ELR (cell line): ENCODE results near the gene ARHGEF19.
A peak's percentile ranks its signal among the peaks of the same experiment; 100 is the strongest.
"Not testable (repeated sequence)": the region's sequence is repeated elsewhere in the genome, so short reads cannot be mapped to it uniquely, and the experiment has no call there.

Experiments
- DNase-seq: peaks from one replicate; pipeline ENCODE4 v3.0.0-alpha.2; 2015; ENCODE audit warnings: low read depth

Gene ARHGEF19

DNA sequence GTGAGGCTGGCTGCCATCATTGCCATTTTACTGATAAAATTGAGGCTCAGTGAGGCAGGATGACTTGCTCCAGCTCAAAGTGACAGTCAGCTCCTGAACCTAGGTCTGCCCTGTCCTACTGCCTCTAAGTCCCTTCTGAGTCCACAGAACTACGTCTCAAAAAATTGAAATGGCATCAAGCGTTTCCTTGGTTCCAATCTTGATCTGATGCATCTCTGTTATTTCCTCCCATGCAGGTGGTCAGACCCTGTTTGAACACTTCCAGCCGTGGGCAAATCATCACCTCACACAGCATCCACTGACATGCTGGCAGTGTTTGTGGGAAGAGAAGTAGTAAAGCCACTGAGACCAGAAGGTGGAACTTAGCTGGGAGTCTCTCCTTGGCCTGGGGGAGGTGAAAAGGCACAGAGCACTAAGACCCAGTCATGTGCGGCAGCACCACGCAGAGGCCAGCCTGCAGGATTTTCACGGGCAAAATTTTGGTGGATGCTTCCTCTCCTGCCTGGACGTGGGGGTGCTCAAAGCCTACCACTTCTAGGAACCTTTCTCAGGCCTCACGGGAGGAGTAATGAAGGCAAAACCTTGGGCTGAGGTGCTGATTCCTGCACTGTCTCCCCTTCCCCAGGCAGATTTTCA is 32.3 kb upstream of the ARHGEF19 start:
- no peak for DNase-seq

DNA sequence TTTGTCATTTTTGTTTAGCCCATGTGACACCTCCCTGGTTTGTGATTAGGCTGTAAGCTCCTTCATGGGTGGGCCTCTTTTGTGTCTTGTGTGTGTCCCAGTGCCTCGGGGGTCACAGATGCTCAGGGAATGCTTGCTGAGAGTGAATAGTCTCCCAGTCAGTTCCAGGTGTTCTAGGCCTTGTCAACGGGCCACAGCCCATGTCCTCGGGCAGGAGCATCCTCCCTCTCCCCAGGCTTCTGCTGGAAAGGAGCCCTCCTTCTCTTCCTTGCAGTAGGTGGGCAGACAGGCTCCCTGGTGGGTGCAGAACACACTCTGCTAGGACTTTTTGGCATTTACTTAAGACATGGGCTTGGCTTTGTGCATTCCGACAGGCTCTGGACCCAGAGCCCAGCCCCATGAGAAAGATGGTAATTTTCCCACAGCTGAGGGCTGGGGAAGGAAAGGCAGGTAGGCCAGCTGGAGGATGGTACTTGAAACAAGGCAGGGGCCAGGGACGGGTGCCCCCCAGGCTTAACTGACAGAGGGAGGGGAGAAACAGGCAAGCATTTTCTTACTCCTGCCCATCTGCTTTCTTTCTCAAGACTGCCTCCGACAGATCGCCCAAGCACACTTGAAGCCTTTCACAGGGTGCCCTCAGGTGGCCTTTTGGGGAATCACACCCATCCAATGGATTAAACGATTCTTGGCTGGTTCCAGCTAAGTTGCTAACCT is 31.6 kb upstream of the ARHGEF19 start:
- peak; percentile 85 for DNase-seq

DNA sequence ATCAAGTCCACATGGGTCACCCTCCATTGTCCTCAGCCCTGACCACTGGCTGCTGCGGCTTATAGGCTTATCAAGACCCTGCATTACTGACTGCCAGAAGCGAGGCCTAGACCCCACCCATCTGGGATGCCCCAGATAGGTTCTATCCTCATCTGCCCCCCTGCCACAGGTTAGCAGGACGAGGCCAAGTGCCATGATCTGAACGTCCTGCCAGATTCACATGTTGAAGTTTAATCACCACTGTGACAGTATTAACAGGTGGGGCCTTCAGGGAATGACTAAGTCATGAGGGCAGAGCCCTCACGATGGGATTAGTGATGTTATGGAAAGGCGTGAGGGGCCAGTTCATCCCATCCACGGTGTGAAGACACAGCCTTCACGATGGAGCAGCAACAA is 30.8 kb upstream of the ARHGEF19 start:
- DNase-seq: no peak

DNA sequence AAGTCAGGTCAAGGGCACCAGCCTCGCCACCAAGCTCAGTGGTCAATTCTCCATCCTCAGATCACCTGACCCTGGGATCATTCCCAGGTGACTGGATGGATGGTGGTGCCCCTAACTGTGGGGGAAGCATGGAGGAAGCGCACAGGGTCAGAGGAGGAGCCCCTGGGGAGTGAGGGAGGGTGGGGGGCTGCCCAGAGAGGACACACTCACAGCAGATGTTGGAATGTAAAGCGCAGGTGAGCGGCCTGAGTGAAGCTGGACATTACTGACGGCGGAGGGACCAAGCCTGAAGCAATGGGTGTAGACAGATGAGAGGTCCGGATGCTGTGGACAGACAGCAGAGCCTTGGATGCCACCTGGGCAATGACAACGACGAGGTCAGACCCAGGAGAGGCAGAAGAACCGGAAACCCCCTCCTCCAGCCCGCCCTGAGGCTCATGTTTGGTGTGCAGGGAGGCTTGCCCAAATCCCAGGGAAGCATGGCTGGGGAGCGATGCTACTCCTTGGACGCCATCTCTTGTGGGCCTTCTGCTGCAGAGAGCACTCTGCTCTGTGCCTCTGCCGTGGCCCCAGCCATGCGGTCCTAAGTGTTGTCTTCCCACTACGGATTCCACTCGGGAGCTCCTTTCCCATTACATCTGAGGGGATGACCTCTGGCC is 30.2 kb upstream of the ARHGEF19 start:
- DNase-seq: no peak

DNA sequence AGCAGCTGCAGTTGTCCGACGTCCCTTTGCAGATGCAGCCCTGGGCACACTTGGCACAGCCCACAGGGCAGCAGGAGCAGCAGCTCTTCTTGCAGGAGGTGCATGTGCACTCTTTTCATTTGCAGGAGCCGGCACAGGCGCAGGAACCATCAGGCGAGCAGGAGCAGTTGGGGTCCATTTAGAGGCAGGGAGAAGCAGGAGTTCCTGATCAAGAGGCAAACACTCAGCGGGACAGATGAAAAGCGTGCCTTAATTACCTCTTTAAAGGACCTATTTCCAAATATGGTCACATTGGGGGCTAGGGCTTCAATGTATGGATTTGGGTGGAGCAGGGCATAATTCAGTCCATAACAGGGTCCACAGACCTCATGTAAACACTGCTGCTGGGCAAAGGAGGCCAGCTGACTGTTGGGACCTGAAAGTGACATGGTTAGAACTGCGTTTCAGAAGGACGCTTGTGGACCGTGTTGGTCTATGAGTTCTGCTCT is 28.8 kb upstream of the ARHGEF19 start:
- DNase-seq: no peak

DNA sequence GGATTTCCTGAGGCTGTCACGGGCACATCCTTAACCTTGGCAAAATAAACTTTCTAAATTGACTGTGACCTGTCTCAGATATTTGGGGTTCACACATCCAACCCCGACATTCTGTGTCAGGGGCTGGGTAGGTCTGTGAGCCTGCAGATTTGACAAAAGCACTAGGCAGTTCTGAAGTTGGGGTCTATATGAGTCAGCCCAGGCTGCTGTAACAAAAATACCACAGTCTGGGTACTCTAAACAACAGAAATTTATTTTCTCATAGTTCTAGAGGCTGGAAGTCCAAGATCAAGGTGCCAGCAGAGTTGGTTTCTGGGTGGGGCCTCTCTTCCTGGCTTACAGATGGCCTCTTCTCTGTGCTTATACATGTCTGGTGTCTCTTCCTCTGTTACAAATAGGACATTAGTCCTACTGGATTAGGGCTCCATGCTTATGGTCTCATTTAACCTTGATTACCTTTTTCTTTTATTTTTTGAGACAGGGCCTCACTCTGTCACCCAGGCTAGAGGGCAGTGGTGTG is 27.6 kb upstream of the ARHGEF19 start:
- no peak for DNase-seq

DNA sequence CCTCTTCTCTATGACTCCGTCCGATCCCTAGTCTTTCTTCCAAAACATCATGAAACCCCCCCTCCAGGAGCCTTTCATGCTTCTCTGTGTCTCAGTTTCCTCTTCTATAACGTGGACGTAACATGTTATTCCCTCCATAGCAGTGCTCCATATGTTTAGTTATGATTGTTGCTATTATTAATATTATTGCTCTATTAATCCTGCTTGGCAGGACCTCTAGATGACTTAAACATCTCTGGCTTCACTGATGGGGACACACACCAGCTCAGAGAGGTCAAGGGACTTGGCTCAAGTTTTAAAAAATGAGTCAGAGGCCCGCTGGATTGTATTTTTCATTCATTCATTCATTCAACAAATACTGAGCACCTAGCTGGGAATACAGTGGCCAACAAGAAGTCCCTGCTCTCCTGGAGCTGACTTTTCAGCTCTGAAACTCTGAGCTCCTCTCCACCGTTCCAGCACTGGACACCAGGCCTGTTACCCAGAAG is 24.9 kb upstream of the ARHGEF19 start:
- DNase-seq: peak; percentile 34

DNA sequence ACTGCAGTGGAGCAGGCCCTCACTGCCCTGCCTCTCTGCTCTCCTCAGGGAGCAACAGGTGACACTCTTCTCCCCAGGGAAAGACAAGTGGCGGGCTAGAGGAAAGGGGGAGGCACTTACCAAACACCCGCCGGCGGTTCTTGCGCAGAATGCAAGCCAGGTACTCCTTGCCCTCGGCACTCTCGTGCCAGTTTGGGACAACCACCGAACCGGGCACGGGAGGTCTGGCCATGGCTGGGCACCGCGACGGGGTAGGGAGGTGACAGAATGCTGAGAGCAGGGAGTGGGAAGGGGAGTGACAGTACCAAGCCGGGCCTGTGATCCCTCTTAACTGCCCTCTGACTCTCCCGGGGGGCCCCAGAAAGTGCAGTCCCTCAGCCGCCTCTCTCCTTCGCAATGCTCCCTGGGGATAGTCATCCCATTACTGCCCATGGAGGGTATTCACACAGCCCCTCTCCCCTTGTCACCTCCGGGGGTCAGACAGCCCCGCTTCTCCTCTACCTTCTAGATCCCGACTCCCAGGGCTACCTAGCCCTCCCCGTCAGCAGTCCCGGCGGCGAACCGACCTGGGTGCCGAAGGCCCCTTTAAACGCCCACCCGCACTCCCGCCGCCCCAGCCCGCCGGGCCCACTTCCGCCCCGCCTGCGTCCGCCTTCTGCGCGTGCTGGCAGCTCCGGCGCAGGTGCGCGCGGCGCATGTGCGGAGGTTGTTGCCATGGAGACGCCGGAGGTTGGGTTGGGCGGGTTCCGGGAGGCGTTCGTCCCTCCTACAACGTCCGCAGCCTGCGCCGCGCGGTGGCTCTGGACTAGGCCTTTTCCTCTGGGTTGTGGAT is 24.3 kb upstream of the ARHGEF19 start, which contains the start of gene CPLANE2:
TSS of gene CPLANE2 (minus strand) at position 673 of the 832 bp plus-strand sequence. CDS start at position 232, 441 bp downstream.
- DNase-seq: peak; percentile 94

DNA sequence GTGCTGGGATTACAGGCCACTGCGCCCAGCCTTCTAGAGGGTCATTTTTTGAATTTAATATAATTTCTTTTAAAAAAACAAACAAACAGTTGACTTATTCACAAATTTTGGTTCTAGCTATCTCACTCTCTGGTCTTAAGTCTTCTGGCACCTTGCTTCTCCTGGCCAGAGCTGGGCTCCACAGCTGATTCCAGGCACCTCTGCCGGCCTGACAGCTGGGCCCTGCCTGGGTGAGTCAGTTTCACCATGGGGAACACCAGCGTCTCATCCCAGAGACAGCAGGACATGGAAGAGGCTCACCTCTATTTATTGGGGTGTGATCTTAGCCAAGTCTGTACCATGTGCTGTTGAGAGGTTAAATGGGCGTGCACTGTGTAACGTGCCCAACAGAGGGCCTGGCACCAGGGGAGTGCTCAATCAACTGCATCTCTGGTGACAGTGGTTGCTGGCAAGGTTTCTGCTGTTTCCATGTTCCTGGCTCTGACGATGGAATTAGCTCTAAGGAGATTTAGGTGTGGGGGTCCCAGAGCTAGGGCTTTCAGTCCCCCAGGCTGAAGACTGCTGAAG is 23.6 kb upstream of the ARHGEF19 start:
- DNase-seq: peak; percentile 51

DNA sequence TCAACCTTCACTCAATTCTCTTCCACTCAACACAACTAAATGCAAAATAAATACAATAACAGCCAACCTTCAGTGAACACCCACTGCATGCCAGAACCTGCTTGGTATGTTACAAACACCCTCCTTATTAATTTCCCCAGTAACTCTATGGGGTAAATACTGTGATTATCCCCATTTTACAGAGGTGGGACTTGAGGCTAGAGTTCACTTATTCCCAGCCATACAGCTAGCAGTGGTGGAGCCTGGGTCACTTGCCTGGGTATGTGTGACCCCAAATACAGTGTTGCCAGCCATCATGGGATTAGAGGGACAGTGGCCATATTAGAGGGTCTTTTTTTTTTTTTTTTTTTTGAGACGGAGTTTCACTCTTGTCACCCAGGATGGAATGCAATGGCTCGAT is 22.9 kb upstream of the ARHGEF19 start:
- no peak for DNase-seq

DNA sequence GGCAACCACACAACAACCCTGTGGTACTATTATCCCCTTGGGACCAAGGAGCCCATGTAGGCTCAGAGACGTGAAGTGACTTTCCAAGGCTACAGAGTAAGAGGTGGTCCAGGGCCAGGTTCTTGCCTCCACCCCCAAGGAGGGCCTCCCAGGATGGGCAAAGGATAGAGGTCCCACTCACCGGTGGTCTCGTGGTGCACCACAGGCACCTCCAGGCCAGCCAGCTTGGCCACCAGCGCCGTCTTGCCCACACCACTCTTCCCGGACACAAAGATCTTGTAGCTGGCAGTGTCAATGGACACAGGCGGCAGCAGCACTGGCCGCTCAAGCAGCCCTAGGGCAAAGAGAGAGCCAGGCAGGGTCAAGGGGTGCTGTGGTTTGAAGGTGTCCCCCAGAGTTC is 21.0 kb upstream of the ARHGEF19 start:
- no peak for DNase-seq

DNA sequence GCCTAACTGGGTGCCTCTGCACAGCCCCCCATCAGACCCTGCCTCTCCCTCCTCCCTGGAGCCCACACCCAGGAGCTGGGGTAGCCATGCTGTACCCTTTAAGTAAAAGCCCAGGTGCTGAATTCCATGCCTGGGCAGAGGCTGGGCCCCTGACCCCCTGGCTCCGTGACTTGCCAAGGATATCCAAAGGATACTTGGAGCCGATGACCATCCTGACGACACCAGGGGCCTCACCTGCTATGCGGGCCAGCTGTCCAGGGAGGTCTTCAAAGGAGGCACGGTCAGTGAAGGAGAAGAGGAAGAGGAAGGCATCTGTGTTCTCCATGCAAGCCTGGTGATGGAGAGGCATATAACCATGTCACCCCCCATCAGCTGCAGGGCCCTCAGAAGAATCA is 19.9 kb upstream of the ARHGEF19 start:
- DNase-seq: no peak

DNA sequence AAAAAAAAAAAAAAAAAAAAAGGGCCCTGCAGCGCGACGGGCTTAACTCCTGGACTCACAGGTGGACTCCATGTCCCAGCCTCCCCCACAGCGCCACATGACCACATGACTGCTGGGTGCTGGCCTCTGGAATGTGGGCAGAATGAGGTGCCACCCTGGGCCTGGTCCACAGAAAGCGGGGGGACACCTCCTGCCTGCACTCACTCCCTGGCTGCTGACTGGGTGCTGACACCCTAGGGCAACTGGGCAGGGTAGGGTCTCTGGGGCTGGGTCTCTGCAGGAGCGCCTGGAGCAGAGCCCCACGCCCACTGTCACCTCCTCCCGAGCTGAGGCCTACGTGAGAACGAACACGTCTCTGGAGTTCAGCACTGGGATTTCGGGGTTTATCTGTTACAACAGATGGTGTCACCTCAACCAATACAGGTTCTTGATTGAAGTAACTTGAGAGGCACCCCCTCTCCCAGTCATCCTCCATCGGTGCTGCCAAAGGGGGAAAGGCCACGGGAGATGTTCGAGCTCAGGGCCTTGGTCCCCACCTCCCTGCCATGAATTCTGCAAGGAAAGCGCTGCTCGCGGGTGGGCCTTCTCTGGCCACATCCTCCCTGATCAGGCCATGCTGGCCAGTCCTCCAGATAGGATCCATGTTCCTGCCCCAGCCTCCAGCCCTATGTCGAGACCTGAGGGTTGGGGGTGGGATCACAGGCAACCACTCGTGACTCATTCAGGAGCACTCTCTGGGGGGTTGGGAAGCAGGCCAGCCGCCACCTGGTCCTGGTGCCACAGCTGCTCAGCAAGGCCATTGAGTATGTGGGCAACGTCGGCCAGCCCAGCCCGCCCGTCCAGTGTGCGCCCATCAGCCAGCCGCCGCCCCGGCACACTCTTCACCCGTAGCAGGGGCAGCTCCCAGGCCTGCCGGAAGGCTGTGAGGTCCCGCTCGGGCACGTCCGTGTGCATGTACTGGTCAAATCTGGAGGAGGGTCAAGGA is 19.2 kb upstream of the ARHGEF19 start:
- no peak for DNase-seq

DNA sequence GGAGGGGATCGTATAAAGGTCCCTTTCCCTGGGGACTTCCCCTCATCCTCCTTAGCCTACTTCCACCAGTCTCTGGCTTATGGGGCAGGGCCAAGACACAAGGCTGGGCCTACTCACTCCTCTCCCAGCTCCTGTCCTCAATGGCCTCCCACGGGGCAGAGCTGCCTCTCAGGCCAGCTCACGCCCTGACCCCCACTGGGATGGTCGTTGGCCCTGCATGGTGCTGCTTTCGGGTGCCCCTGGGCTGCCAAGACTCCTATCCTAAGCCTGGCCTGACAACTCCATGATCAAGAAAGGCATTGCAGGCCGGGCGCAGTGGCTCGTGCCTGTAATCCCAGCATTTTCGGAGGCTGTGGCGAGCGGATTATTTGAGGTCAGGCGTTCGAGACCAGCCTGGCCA is 18.3 kb upstream of the ARHGEF19 start:
- DNase-seq: no peak

DNA sequence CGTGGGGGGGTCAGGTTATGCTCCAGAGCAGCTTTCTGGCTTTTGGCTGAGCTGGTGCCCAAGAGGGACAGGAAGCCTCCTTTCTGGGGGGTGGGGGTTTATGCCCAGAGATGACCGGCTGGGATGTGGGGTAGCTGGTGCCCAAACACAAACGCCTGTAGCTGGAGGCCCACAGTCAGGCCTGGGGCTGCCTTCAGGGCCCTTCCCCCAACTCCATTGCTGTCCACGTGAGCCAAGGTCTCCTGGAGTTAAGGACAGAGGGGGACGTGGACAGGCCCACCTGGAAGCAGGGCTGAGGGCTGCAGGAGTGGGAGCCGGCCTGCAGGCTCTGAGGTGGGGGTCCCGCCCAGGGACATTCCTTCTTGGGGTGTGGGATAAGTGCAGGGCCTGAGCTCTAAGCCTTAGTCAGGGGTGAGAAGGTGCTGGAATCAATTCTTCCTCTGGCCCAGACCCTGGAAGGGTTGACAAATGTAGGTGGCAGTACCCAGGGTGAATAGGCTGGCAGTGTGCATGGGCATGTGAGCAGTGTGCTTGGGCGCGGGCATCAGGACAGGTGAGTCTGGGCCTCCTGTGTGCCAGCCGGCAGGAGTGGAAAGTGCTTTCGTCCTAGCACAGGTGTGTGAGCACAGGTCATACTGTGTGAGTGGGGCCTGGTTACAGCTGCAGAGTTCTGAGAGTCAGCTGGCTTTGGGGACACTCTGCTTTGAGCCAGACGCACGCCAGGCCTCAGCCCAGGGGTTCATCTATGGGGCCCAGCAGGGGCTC is 17.7 kb upstream of the ARHGEF19 start:
- DNase-seq: no peak

DNA sequence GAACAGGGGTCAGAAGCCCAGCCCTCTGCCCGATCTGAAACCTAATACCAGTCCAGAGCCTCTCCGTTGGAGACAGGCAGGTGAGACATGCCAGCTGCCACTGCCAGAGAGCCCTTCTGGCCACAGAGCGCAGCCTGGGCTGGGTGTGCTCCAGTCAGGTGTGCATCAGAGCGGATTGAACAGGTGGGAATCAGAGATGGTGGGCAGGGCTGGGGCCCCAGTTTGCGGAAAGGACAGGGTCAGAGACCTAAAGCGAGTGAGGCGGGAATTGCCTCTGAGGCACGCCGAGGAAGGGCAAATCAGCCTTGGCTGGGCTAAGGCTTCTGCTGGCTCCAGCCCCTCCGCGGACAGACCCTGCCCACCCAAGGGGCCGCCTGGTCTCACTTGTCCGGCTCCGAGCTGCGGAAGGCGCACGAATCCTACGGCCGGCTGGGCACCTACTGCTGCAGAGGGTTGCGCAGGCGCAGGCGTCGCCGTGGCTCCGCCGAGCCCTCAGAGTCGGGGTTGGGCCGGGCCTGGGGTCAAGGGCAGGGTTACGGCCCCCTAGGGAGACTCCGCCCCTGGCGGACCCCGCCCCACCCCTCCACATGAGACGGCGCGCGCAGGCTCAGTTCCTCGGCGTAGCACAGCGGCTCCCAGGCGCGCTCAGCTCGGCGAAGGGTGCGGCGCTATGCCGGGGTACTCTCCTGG is 14.2 kb upstream of the ARHGEF19 start:
- DNase-seq: no peak

DNA sequence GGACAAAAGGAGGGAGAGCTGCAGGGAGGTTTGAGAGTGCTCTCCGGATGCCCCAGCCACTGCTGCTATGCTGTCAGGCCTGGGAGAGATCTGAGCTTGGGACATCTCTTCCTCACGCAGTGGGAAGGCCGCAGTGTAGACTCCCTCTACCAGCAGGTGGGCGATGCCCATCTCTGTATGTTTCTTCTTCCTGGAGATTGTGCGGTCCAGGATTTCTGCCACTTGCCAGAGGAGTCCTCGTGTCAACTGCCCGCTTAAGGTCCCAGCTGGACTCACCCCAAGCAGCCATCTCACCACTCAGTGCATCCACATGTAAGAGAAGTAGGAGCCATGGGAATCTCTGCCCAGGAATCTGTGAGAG is 13.7 kb upstream of the ARHGEF19 start:
- DNase-seq: no peak

DNA sequence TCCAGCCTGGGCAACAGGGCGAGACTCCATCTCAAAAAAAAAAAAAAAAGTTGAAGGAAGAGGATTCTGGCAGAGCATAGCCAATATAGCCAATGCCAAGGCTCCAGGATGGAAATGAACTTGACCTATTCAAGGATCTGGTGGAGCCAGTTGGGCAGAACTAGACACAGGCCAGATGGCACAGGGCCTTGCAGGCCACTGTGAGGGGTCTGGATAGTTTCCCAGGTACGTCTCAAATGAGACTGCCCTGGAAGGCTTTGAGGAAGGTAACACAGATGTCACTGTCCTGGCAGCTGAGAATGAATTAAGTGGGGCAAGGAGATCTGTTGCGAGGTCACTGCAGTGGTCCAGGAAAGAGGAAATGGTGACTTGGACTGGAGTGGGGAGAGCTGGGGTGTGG is 12.0 kb upstream of the ARHGEF19 start:
- DNase-seq: no peak

DNA sequence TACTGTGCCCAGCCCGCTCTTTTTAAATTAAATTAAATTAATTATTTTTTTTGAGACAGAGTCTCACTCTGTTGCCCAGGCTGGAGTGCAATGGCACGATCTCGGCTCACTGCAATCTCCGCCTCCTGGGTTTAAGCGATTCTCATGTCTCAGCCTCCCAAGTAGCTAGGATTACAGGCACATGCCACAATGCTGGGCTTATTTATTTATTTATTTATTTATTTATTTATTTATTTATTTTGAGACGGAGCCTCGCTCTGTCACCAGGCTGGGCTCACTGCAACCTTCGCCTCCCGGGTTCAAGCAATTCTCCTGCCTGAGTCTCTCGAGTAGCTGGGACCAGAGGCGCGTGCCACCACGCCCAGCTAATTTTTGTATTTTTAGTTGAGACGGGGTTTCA is 10.3 kb upstream of the ARHGEF19 start:
- not testable (repeated sequence) for DNase-seq
